Suprapubic skin (tissue), 4 donors: ENCODE data around the gene OSBPL2. TPM values are rescaled to one million over a fixed set of nuclear protein-coding genes. Genes with fewer than 3 reads are reported as not detected.
A peak's percentile ranks its signal among the peaks of the same experiment; 100 is the strongest.

ENCODE experiments used
- DNase-seq, 2 donors: peaks; one replicate each; pipeline ENCODE4 v3.0.0-alpha.2; 2019; ENCODE audit warnings: low spot score in 2 of 2
- H3K27ac ChIP-seq: fragments of 200-600 bp; sonication (generic); one replicate; pipeline ENCODE4 v1.5.1; 2019
- H3K27me3 ChIP-seq: fragments of 200-600 bp; sonication (generic); one replicate; pipeline ENCODE4 v1.5.1; 2019
- H3K36me3 ChIP-seq: fragments of 200-600 bp; sonication (generic); one replicate; pipeline ENCODE4 v1.5.1; 2019
- H3K4me1 ChIP-seq: fragments of 200-600 bp; sonication (generic); one replicate; pipeline ENCODE4 v1.5.1; 2019
- H3K4me3 ChIP-seq: fragments of 200-600 bp; sonication (generic); one replicate; pipeline ENCODE4 v1.5.1; 2019; ENCODE audit warnings: mild to moderate bottlenecking
- H3K9me3 ChIP-seq: fragments of 200-600 bp; sonication (generic); one replicate; pipeline ENCODE4 v1.5.1; 2019
- EP300 ChIP-seq: sonication (generic); formaldehyde crosslinking; IDR thresholded peaks from one replicate; pipeline ENCODE4 v1.6.1; 2017; ENCODE audit warnings: antibody characterized with exemption
- POLR2A ChIP-seq, 2 donors: fragments of 450-650 bp; IDR thresholded peaks; one replicate each; pipeline ENCODE4 v1.6.1; 2017; ENCODE audit warnings: antibody characterized with exemption in 2 of 2, mild to moderate bottlenecking in 2 of 2, moderate library complexity in 2 of 2
- POLR2AphosphoS5 ChIP-seq, 3 donors: sonication (generic); formaldehyde crosslinking; IDR thresholded peaks; one replicate each; pipeline ENCODE4 v1.6.1; 2017; ENCODE audit warnings: antibody characterized with exemption in 3 of 3
- WGBS: methylation state at CpG from one replicate; pipeline ENCODE4 v1.1.5; 2018; 5-methylcytosine and 5-hydroxymethylcytosine counted together
- total RNA-seq, 4 donors: library from RNA; depleted of rRNA; stranded (reverse); fragments of >200 nt; gene quantifications; one replicate each; pipeline ENCODE4 v1.1.0, GENCODE V29; 2016
- TF ChIP-seq, protein P1 (sequence below), 2 donors: fragments of 200-600 bp in 1 of 2; fragments of 450-650 bp in 1 of 2; sonication (generic) in 1 of 2; IDR thresholded peaks; one replicate each; pipeline ENCODE4 v1.5.1; 2016 to 2019; ENCODE audit warnings: antibody characterized with exemption in 2 of 2, mild to moderate bottlenecking in 1 of 2, moderate library complexity in 1 of 2

Gene OSBPL2
- total RNA-seq, 4 donors from 2014 or later, result 78.1 to 132 (median 84.0) TPM

DNA sequence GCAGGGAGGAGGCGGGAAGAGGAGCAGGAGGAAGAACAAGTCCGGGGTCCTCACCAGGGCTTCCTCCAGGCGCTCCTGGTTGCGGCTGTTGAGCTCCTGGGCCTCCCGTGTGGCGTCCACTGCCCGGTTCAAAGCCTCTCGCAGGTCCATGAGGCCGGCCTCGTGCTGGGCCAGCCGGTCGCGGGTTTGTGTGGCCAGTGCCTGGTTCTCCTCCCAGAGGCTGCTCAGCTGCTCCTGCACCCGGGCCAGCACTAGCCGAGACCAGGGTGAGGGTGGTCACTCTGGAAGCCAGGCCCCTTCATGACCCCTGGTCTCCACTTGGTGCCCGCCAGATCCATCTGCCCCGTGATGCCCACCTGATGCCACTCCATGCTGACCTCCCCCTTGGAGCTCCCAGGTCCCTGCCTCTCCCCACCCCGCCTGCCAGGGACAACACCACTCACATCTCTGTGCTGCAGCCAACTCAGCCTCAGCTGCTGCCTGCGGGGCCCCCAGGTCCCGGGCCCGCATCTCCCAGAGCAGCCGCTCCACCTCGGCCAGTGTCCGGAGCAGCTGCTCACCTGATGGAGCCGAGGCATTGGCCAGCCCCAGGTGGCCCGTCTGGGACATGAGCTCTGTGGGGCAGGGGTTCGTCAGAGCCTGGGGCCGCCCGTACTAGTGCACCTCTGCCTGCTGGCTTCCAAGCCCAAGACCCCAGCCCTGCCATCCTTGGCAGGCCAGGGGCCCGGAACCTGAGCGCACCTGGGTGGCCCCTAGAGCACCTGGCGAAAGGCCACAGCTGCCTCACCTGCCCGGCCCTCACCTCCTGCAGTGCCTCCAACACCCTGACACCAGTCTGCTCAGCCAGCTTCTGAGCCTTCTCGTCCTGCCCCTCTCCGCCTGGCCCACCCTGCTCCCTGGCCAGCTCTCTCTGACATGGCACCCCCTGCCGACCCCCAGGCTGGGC is 80.4 kb downstream of the OSBPL2 start:
- Histone ChIP-seq H3K27ac (no peak overlapping the region), H3K4me1 (peaks cover 24% of the 10 kb centered on the region), H3K4me3 (no peak overlapping the region), H3K27me3 (no peaks in the 10 kb centered on the region), H3K9me3 (no peaks in the 10 kb centered on the region), H3K36me3 (peaks cover 73% of the 10 kb centered on the region)
- no peak for DNase-seq
- WGBS, result 91% methylated on average over 10 of the region's 36 CpGs
- TF ChIP-seq POLR2AphosphoS5 (IDR thresholded peaks at IDR 0.05) (no peak), EP300 (no peak), POLR2A (IDR thresholded peaks at IDR 0.05) (no peak)
- TF ChIP-seq, protein P1, sequence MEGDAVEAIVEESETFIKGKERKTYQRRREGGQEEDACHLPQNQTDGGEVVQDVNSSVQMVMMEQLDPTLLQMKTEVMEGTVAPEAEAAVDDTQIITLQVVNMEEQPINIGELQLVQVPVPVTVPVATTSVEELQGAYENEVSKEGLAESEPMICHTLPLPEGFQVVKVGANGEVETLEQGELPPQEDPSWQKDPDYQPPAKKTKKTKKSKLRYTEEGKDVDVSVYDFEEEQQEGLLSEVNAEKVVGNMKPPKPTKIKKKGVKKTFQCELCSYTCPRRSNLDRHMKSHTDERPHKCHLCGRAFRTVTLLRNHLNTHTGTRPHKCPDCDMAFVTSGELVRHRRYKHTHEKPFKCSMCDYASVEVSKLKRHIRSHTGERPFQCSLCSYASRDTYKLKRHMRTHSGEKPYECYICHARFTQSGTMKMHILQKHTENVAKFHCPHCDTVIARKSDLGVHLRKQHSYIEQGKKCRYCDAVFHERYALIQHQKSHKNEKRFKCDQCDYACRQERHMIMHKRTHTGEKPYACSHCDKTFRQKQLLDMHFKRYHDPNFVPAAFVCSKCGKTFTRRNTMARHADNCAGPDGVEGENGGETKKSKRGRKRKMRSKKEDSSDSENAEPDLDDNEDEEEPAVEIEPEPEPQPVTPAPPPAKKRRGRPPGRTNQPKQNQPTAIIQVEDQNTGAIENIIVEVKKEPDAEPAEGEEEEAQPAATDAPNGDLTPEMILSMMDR (IDR thresholded peaks at IDR 0.05), result no peak

DNA sequence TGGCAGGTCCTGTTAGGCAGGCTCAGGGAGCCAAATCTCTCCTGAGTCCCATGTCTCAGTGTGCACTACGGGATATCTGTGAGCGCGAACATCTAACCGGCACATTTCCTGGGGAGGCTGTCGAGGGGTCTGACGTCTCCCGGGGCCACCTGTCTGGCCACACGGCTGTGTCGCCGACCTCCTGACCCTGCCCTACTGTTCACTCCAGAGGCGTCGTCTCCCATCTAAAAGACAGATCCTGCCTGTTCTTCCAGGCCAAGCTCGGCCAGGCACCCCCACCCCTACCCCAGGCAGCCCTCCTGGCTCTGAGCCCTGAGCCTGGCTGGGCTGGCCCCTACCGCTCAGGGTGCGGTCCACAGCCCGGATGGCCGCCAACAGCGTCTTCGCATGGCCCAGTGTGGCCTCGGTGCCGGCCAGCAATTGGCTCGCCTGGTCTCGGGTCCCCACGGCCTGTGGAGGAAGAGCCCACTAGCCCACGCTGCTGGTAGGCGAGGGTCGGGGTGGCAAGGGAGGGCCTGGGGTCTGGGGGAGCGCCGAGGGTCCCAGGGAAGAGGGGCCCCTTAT is 81.1 kb downstream of the OSBPL2 start:
- WGBS, result 43% methylated on average over 28 of the region's 29 CpGs
- Histone ChIP-seq H3K27me3 (no peaks in the 10 kb centered on the region), H3K4me3 (no peak overlapping the region), H3K4me1 (peaks cover 28% of the 10 kb centered on the region), H3K27ac (no peak overlapping the region), H3K9me3 (no peaks in the 10 kb centered on the region), H3K36me3 (peaks cover 76% of the 10 kb centered on the region)
- no peak for TF ChIP-seq POLR2A (IDR thresholded peaks at IDR 0.05)
- TF ChIP-seq, protein P1 (IDR thresholded peaks at IDR 0.05), result no peak
- TF ChIP-seq EP300, result no peak
- TF ChIP-seq POLR2AphosphoS5 (IDR thresholded peaks at IDR 0.05), result no peak
- DNase-seq, result no peak

DNA sequence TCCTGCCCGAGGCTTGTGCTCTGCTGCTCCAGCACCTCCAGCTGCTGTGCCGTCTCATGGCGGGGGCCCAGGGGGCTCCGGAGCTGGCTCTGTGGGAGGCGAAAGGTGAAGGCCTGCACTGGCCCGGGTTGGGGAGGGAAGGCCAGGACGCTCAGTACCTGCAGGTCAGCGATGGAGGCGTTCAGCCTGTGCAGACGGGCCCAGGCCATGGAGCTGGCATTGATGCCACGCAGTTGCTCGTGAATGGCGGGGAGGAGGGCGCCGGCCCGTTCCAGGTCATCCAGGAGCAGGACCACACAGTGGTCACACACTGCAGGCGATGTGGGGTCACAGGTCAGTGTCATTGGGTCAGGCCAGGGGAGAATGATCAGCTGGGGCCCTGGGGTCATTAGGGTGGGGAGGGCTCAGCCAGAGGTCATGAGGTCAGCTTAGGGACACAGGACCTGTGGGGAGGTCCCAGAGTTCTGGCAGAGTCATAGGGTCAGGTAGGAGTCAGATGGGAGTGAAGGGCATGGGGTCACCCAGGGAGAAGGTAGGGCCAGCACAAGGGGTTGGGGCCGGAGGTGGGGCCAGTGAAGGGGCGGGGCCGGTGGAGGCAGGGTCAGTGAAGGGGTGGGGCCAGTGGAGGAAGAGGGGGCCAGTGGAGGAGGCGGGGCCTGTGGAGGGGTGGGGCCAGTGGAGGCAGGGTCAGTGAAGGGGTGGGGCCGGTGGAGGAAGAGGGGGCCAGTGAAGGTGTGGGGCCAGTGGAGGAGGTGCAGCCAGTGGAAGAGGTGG is 82.4 kb downstream of the OSBPL2 start:
- TF ChIP-seq POLR2AphosphoS5 (IDR thresholded peaks at IDR 0.05), result no peak
- TF ChIP-seq POLR2A (IDR thresholded peaks at IDR 0.05), result no peak
- TF ChIP-seq EP300, result no peak
- TF ChIP-seq, protein P1 (IDR thresholded peaks at IDR 0.05), result no peak
- no peaks in the 10 kb centered on the region for H3K27me3 ChIP-seq
- no peaks in the 10 kb centered on the region for H3K9me3 ChIP-seq
- H3K4me1 ChIP-seq, result peaks cover 28% of the 10 kb centered on the region
- peak overlapping the region; percentile 11 for H3K27ac ChIP-seq
- 78% methylated on average over 12 of the region's 22 CpGs for WGBS
- H3K36me3 ChIP-seq, result peaks cover 76% of the 10 kb centered on the region
- no peak overlapping the region for H3K4me3 ChIP-seq
- no peak for DNase-seq

GRCh38 chr20:62321521-62321948 is 83.2 kb downstream of the OSBPL2 start:
- TF ChIP-seq POLR2AphosphoS5 (IDR thresholded peaks at IDR 0.05) (no peak), EP300 (no peak), POLR2A (IDR thresholded peaks at IDR 0.05) (no peak)
- TF ChIP-seq, protein P1 (IDR thresholded peaks at IDR 0.05), result no peak
- H3K4me3 ChIP-seq, result no peak overlapping the region
- peaks cover 26% of the 10 kb centered on the region for H3K4me1 ChIP-seq
- H3K36me3 ChIP-seq, result peaks cover 76% of the 10 kb centered on the region
- H3K27me3 ChIP-seq, result no peaks in the 10 kb centered on the region
- WGBS, result 80% methylated on average over 7 of the region's 7 CpGs
- no peak overlapping the region for H3K27ac ChIP-seq
- DNase-seq, result no peak
- no peaks in the 10 kb centered on the region for H3K9me3 ChIP-seq
